GM06990 (cell line): Measurements from ENCODE around the gene RAB9A.

Experiments
- DNase-seq: peaks from one replicate; pipeline ENCODE4 v3.0.0-alpha.2; 2011; ENCODE audit not compliant: insufficient read length; ENCODE audit errors: extremely low read depth
- H3K27me3 ChIP-seq: replicated peaks from 2 replicates; pipeline ENCODE4 v1.6.0; 2011; ENCODE audit warnings: low read length; ENCODE audit not compliant: control insufficient read depth, insufficient read depth
- H3K36me3 ChIP-seq: 2 replicates; pipeline ENCODE4 v1.5.1; 2011; ENCODE audit warnings: low read length; ENCODE audit not compliant: control insufficient read depth, insufficient read depth
- H3K4me3 ChIP-seq: replicated peaks from 2 replicates; pipeline ENCODE4 v1.5.1; 2011; ENCODE audit warnings: low read depth, mild to moderate bottlenecking, control low read depth, low read length
- TF ChIP-seq, protein P1 (sequence below): IDR thresholded peaks from 2 replicates; pipeline ENCODE4 v1.5.1; 2011; ENCODE audit warnings: low read length, control low read depth, mild to moderate bottlenecking, inconsistent platforms; ENCODE audit not compliant: insufficient read depth, poor library complexity, severe bottlenecking

Gene RAB9A

DNA sequence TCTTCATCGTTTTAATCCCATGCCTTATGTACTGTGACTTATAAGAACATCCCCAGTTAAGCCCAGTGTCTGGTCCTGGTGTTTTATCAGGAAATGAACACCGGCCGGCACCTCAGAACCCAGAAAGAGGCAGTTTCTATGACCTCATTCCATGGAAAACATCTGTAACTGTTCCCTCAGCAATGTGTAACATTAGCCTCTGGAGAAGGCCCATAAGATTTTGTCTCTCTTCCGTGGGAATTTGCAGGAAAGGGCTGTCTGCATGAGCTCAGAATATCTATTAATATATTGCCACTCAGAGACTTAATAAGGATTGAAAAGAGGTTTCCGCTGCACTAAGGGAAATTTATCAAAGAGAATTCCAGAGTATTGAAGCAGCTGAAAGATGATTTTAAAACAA is 39.1 kb upstream of the RAB9A start:
- H3K27me3 ChIP-seq: no peaks in the 10 kb centered on the region
- H3K36me3 ChIP-seq: no peaks in the 10 kb centered on the region
- DNase-seq: no peak
- H3K4me3 ChIP-seq: no peak overlapping the region
- TF ChIP-seq, protein P1, sequence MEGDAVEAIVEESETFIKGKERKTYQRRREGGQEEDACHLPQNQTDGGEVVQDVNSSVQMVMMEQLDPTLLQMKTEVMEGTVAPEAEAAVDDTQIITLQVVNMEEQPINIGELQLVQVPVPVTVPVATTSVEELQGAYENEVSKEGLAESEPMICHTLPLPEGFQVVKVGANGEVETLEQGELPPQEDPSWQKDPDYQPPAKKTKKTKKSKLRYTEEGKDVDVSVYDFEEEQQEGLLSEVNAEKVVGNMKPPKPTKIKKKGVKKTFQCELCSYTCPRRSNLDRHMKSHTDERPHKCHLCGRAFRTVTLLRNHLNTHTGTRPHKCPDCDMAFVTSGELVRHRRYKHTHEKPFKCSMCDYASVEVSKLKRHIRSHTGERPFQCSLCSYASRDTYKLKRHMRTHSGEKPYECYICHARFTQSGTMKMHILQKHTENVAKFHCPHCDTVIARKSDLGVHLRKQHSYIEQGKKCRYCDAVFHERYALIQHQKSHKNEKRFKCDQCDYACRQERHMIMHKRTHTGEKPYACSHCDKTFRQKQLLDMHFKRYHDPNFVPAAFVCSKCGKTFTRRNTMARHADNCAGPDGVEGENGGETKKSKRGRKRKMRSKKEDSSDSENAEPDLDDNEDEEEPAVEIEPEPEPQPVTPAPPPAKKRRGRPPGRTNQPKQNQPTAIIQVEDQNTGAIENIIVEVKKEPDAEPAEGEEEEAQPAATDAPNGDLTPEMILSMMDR: no peak

DNA sequence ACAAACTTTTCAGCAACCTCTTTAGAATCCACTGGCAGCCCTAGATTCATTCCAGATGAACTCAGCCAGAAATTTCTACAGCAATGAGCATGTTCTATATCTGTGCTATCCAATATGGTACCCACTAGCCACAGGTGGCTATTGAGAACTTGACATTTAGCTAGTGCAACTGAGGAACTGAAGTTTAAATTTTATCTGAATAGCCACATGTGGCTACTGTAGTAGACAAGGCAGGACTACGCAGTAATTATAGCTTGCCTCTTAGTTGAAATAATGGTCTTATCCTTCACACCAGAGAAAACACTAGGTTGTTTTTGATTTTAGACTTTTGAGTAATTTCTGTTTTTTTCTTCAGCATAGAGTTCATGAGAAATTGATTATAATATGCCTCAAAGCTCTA is 38.6 kb upstream of the RAB9A start:
- H3K4me3 ChIP-seq: no peak overlapping the region
- no peaks in the 10 kb centered on the region for H3K36me3 ChIP-seq
- TF ChIP-seq, protein P1: no peak
- no peaks in the 10 kb centered on the region for H3K27me3 ChIP-seq
- DNase-seq: no peak

DNA sequence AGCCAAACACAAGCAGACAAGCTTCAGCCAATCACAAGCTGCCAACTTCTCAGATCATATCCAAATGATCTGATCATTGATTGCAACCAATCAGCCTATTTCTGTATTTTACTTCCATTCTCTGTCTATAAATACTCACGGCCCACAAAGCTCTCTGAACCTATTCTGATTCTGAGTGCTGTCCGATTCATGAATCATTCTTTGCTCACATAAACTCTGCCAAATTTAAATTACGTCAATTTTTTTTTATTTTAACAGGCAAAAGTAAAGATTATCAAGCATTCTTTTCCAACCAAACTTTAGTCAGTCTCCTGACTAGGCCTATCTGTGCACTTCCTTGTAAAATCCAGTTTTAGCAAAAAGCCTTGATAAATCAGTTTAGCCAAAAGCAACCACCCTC is 37.8 kb upstream of the RAB9A start:
- Histone ChIP-seq H3K4me3 (no peak overlapping the region), H3K27me3 (no peaks in the 10 kb centered on the region), H3K36me3 (peaks cover 2% of the 10 kb centered on the region)
- no peak for DNase-seq
- TF ChIP-seq, protein P1: no peak

DNA sequence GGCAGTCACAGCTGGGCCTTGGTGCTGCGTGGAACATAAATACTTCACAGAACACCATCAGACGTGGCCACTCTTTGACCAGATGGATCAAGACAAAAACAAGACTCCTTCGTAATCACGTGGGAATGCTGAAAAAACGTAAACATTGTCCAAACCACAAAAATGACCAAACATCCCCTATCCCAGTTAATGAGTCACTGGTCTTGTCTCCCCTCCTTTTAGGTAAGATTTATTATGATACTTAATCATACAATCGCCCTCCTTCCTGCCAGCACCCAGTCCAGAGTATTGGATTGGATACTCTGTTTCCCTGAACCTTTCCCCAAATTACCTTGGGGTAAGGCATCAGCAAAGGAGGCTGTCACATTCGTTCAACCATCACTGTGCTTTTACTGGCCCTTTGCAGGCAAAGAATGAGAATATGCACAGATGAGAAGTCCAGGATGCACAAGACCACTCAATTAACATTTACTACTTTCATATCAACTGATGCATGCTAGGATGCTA is 36.6 kb upstream of the RAB9A start:
- peaks cover 2% of the 10 kb centered on the region for H3K36me3 ChIP-seq
- no peaks in the 10 kb centered on the region for H3K27me3 ChIP-seq
- no peak for DNase-seq
- TF ChIP-seq, protein P1: no peak
- H3K4me3 ChIP-seq: peak overlapping the region; percentile 57

DNA sequence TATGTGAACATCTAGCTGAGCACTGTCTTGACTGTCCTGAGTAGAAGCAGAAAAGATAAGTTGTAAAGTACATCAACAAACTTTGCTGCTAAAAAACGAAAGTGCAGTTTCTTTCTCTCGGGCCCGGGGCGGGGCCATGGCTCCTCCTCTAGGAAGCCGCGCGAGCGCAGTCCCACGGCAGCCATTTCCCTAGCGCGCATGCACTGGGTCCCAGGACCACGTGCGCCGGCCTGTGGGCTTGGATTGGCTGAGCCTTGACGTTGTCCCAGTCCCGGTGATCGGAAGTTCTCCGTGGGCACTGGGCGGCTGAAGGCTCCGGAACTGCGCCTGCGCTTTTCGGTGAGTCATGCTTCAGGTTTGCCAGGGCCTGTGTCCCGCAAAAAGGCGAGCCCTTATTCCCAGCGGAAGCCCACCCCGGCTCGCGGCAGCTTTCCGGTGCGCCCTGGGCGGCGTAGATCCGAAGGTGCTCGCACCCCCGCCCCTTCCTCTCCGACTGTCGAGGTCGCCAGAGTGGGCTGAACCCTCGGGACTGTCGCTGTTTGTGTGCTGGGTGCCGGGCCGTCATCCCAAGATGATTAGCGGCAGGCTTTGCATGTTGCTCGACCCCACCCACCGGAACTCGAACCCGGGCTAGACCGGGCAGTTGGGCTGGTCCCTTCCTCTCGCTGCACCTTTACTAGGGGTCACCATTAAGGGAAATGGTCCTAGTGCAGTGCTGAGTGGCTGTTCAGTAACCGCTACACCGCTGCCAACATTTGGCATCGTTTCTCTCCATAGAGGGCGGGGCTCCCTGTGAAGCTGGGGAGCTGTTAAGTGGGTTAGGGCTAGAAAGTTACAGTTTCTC is 35.9 kb upstream of the RAB9A start, which contains the start of gene TCEANC:
TSS of gene TCEANC (plus strand) at position 292 of the 844 bp plus-strand sequence. CDS start 9,368 bp downstream, outside the sequence.
- peaks cover 2% of the 10 kb centered on the region for H3K36me3 ChIP-seq
- H3K27me3 ChIP-seq: no peaks in the 10 kb centered on the region
- DNase-seq: peak; percentile 96

More for the DNA sequence above, 35.9 kb upstream of the RAB9A start, which contains the start of gene TCEANC:
- TF ChIP-seq, protein P1: no peak
- peak within 1 kb of the TSS; percentile 74 for H3K4me3 ChIP-seq
